GM21786 (cell line): ENCODE data around the gene BAHCC1.
"Not testable (repeated sequence)": the region's sequence is repeated elsewhere in the genome, so short reads cannot be mapped to it uniquely, and the experiment has no call there.

Source experiments
- ATAC-seq: cut with Tn5 transposase; IDR thresholded peaks from one replicate; pipeline ENCODE4 v1.9.1; 2021; ENCODE audit not compliant: unreplicated experiment

The BAHCC1 gene

GRCh38 chr17:81411305-81411704 is 16.0 kb downstream of the BAHCC1 start:
- no peak for ATAC-seq

- no peak for ATAC-seq
Measured at GRCh38 chr17:81412490-81413093, 17.3 kb downstream of the BAHCC1 start.

GRCh38 chr17:81413497-81414135 is 18.4 kb downstream of the BAHCC1 start:
- no peak for ATAC-seq

- ATAC-seq: no peak
Measured at GRCh38 chr17:81414756-81415516, 19.7 kb downstream of the BAHCC1 start.

- ATAC-seq: no peak
Measured at GRCh38 chr17:81415681-81416080, 20.4 kb downstream of the BAHCC1 start.

- ATAC-seq: no peak
Measured at GRCh38 chr17:81416612-81417011, 21.4 kb downstream of the BAHCC1 start.

GRCh38 chr17:81417049-81417878 is 22.0 kb downstream of the BAHCC1 start:
- no peak for ATAC-seq

GRCh38 chr17:81417879-81418709 is 22.8 kb downstream of the BAHCC1 start:
- ATAC-seq: no peak

GRCh38 chr17:81418710-81419318 is 23.6 kb downstream of the BAHCC1 start:
- no peak for ATAC-seq

GRCh38 chr17:81419319-81419885 is 24.1 kb downstream of the BAHCC1 start:
- ATAC-seq: no peak

- no peak for ATAC-seq
Measured at GRCh38 chr17:81419886-81420768, 24.9 kb downstream of the BAHCC1 start.

GRCh38 chr17:81420769-81421462 is 25.7 kb downstream of the BAHCC1 start:
- no peak for ATAC-seq

- ATAC-seq: no peak
Measured at GRCh38 chr17:81422776-81423697, 27.8 kb downstream of the BAHCC1 start.

GRCh38 chr17:81423698-81424071 is 28.4 kb downstream of the BAHCC1 start:
- ATAC-seq: no peak

GRCh38 chr17:81424151-81425017 is 29.1 kb downstream of the BAHCC1 start:
- no peak for ATAC-seq

GRCh38 chr17:81425041-81425440 is 29.8 kb downstream of the BAHCC1 start:
- ATAC-seq: not testable (repeated sequence)
